ENCODE results near the gene TULP4. TPM values are rescaled to one million over a fixed set of nuclear protein-coding genes. Genes with fewer than 3 reads are reported as not detected.

The TULP4 gene
- total and polyA plus RNA-seq, 2 donors (not counting 1 experiment from before 2014, with no cell fraction given), result 12.0 to 90.0 TPM

GRCh38 chr6:158559895-158560835 lies 247.9 kb downstream of the TULP4 start, which contains the start of gene TMEM181:
TMEM181 (plus strand) TSS chr6:158560091; CDS start chr6:158560225, 134 bp downstream.
- Histone ChIP-seq H3K36me3 (replicated peaks in 1 of 2; ENCODE audit: control extremely low read depth in 1 of 2, control insufficient read depth in 1 of 2, extremely low read depth in 1 of 2, insufficient read depth in 2 of 2, low read length in 1 of 2) (no peaks in the 10 kb centered on the region), H4K20me1 (ENCODE audit: control insufficient read depth, insufficient read depth, low read length, poor library complexity, severe bottlenecking) (peaks cover 15% of the 10 kb centered on the region), H3K9ac (ENCODE audit: low read length) (peak within 1 kb of the TSS; percentile 79), H3K27me3 (replicated peaks in 1 of 4; ENCODE audit: control extremely low read depth in 1 of 4, control insufficient read depth in 3 of 4, insufficient read depth in 4 of 4, low read length in 3 of 4) (no peaks in the 10 kb centered on the region), H3K27ac (ENCODE audit: low read length in 2 of 2) (peak within 1 kb of the TSS; percentile 62 to 76), H3K4me1 (ENCODE audit: control insufficient read depth in 2 of 2, insufficient read depth in 2 of 2, low read length in 2 of 2) (peaks cover 15 to 21% of the 10 kb centered on the region in 2 donors), H3K9me3 (ENCODE audit: control extremely low read depth in 1 of 3, control insufficient read depth in 2 of 3, insufficient read depth in 1 of 3, low read length in 2 of 3) (no peaks in the 10 kb centered on the region), H3K4me2 (replicated peaks; ENCODE audit: low read depth, low read length, poor library complexity, severe bottlenecking) (peak within 1 kb of the TSS; percentile 90), H3K79me2 (ENCODE audit: control insufficient read depth, insufficient read depth, low read length) (peaks cover 50% of the 10 kb centered on the region), H3K4me3 (ENCODE audit: control extremely low read depth in 1 of 5, extremely low read depth in 1 of 5, insufficient read depth in 1 of 5, low read depth in 2 of 5, low read length in 4 of 5) (peak within 1 kb of the TSS; percentile 54 to 83 (median 75)), H2AFZ (ENCODE audit: insufficient read depth, low read depth, low read length, poor library complexity, severe bottlenecking) (peak within 1 kb of the TSS; percentile 81)
- Mint-ChIP-seq H3K27me3 (no peaks in the 10 kb centered on the region), H3K4me1 (peaks cover 28% of the 10 kb centered on the region), H3K4me3 (peak within 1 kb of the TSS; percentile 84), H3K27ac (peak within 1 kb of the TSS; percentile 82), H3K9me3 (ENCODE audit: insufficient read depth) (no peaks in the 10 kb centered on the region)
- DNase-seq (peak; percentile 92), ATAC-seq (ENCODE audit: low read depth) (peak; percentile 89)
- under 1% methylated on average over 118 of the region's 120 CpGs for WGBS (ENCODE audit: insufficient coverage)
- ChIA-PET CTCF (interaction anchor here (1.2 kb wide), 1 partner anchor 41 kb away, joined by 3 read pairs; no protein-coding TSS in a partner anchor), POLR2A (no interaction called here)
- TF ChIP-seq, protein P1, sequence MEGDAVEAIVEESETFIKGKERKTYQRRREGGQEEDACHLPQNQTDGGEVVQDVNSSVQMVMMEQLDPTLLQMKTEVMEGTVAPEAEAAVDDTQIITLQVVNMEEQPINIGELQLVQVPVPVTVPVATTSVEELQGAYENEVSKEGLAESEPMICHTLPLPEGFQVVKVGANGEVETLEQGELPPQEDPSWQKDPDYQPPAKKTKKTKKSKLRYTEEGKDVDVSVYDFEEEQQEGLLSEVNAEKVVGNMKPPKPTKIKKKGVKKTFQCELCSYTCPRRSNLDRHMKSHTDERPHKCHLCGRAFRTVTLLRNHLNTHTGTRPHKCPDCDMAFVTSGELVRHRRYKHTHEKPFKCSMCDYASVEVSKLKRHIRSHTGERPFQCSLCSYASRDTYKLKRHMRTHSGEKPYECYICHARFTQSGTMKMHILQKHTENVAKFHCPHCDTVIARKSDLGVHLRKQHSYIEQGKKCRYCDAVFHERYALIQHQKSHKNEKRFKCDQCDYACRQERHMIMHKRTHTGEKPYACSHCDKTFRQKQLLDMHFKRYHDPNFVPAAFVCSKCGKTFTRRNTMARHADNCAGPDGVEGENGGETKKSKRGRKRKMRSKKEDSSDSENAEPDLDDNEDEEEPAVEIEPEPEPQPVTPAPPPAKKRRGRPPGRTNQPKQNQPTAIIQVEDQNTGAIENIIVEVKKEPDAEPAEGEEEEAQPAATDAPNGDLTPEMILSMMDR (IDR thresholded peaks at IDR 0.05), result no peak
- TF ChIP-seq EZH2 (IDR thresholded peaks at IDR 0.05; ENCODE audit: borderline replicate concordance, insufficient read depth, low read depth, low read length, poor library complexity, severe bottlenecking), result no peak
- intact Hi-C loops (cut with micrococcal nuclease), result loop anchor here (1.0 to 10.0 kb wide), 4 partner anchors 24 to 393 kb away; partner anchors contain the start of genes DYNLT1, GTF2H5 and SERAC1
